ENCODE results near the gene CPNE4. TPM values are rescaled to one million over a fixed set of nuclear protein-coding genes. Genes with fewer than 3 reads are reported as not detected.

Gene CPNE4
- total RNA-seq, 1 experiment from 2014 or later, result 31.1 TPM

- Mint-ChIP-seq H3K27ac (ENCODE audit: unreplicated experiment) (no peak overlapping the region), H3K27me3 (ENCODE audit: unreplicated experiment) (no peaks in the 10 kb centered on the region), H3K4me3 (ENCODE audit: low read depth, unreplicated experiment) (no peak overlapping the region), H3K36me3 (ENCODE audit: insufficient read depth, unreplicated experiment) (no peaks in the 10 kb centered on the region), H3K9me3 (ENCODE audit: low read depth, unreplicated experiment) (no peaks in the 10 kb centered on the region), H3K4me1 (ENCODE audit: low read depth, unreplicated experiment) (no peaks in the 10 kb centered on the region)
- CTCF ChIA-PET, result no interaction called here
- intact Hi-C loops (cut with micrococcal nuclease; ENCODE audit: unreplicated experiment), result no loop called here
- DNase-seq, result no peak
- BruUV-seq (replicated peaks), result no TSS peak
- TF ChIP-seq CTCF (IDR thresholded peaks at IDR 0.05; ENCODE audit: unreplicated experiment), result no peak
These were observed 287.3 kb downstream of the CPNE4 start for GRCh38 chr3:131747466-131747865.

GRCh38 chr3:131744765-131745164 is 290.0 kb downstream of the CPNE4 start:
- Mint-ChIP-seq H3K9me3 (ENCODE audit: low read depth, unreplicated experiment) (no peaks in the 10 kb centered on the region), H3K36me3 (ENCODE audit: insufficient read depth, unreplicated experiment) (no peaks in the 10 kb centered on the region), H3K4me1 (ENCODE audit: low read depth, unreplicated experiment) (no peaks in the 10 kb centered on the region), H3K4me3 (ENCODE audit: low read depth, unreplicated experiment) (no peak overlapping the region), H3K27ac (ENCODE audit: unreplicated experiment) (no peak overlapping the region), H3K27me3 (ENCODE audit: unreplicated experiment) (no peaks in the 10 kb centered on the region)
- BruUV-seq (replicated peaks), result no TSS peak
- CTCF ChIA-PET, result interaction anchor here (0.7 kb wide), 1 partner anchor 10 kb away, joined by 3 read pairs; no protein-coding TSS in a partner anchor
- intact Hi-C loops (cut with micrococcal nuclease; ENCODE audit: unreplicated experiment), result no loop called here
- TF ChIP-seq CTCF (IDR thresholded peaks at IDR 0.05; ENCODE audit: unreplicated experiment), result no peak
- no peak for DNase-seq

- H3K27me3 Mint-ChIP-seq (ENCODE audit: unreplicated experiment), result no peaks in the 10 kb centered on the region
- TF ChIP-seq CTCF (IDR thresholded peaks at IDR 0.05; ENCODE audit: unreplicated experiment), result no peak
These were observed 291.7 kb downstream of the CPNE4 start for GRCh38 chr3:131743126-131743525.

GRCh38 chr3:131739211-131739610 is 295.6 kb downstream of the CPNE4 start:
- CTCF ChIA-PET, result no interaction called here
- H3K27me3 Mint-ChIP-seq (ENCODE audit: unreplicated experiment), result no peaks in the 10 kb centered on the region

More at GRCh38 chr3:131743126-131743525, 291.7 kb downstream of the CPNE4 start:
- intact Hi-C loops (cut with micrococcal nuclease; ENCODE audit: unreplicated experiment), result no loop called here
- Mint-ChIP-seq H3K4me1 (ENCODE audit: low read depth, unreplicated experiment) (no peaks in the 10 kb centered on the region), H3K4me3 (ENCODE audit: low read depth, unreplicated experiment) (no peak overlapping the region), H3K27ac (ENCODE audit: unreplicated experiment) (no peak overlapping the region), H3K36me3 (ENCODE audit: insufficient read depth, unreplicated experiment) (no peaks in the 10 kb centered on the region), H3K9me3 (ENCODE audit: low read depth, unreplicated experiment) (no peaks in the 10 kb centered on the region)
- no peak for DNase-seq
- BruUV-seq (replicated peaks), result no TSS peak
- CTCF ChIA-PET, result no interaction called here

More at GRCh38 chr3:131739211-131739610, 295.6 kb downstream of the CPNE4 start:
- no peaks in the 10 kb centered on the region for H3K36me3 Mint-ChIP-seq (ENCODE audit: insufficient read depth, unreplicated experiment)
- DNase-seq, result no peak
- no peak overlapping the region for H3K27ac Mint-ChIP-seq (ENCODE audit: unreplicated experiment)
- no TSS peak for BruUV-seq (replicated peaks)
- TF ChIP-seq CTCF (IDR thresholded peaks at IDR 0.05; ENCODE audit: unreplicated experiment), result no peak
- H3K9me3 Mint-ChIP-seq (ENCODE audit: low read depth, unreplicated experiment), result no peaks in the 10 kb centered on the region
- no peaks in the 10 kb centered on the region for H3K4me1 Mint-ChIP-seq (ENCODE audit: low read depth, unreplicated experiment)
- intact Hi-C loops (cut with micrococcal nuclease; ENCODE audit: unreplicated experiment), result no loop called here
- H3K4me3 Mint-ChIP-seq (ENCODE audit: low read depth, unreplicated experiment), result no peak overlapping the region
